H1 (cell line): Measurements from ENCODE around the gene ECPAS. TPM values are rescaled to one million over a fixed set of nuclear protein-coding genes. Genes with fewer than 3 reads are reported as not detected.

Experiments
- CTCF ChIA-PET: fragments of 300-600 bp; sonication (Branson Sonifier 250); formaldehyde crosslinking; loops from one replicate; lab custom pipeline; 2021; ENCODE audit not compliant: partially characterized antibody; lab: Charles Lee
- POLR2A ChIA-PET: fragments of 300-600 bp; sonication (Branson Sonifier 250); formaldehyde crosslinking; loops from one replicate; lab custom pipeline; 2021; ENCODE audit warnings: inconsistent platforms; ENCODE audit not compliant: partially characterized antibody; lab: Charles Lee
- DNase-seq, 2 experiments: peaks; one replicate each; pipeline versions ENCODE4 v3.0.0 to v3.0.0-alpha.2; 2010 to 2022; ENCODE audit warnings: low spot score in 2 of 2, low read depth in 1 of 2, mixed read lengths in 1 of 2
- FAIRE-seq: peaks from 2 replicates; lab custom pipeline; 2011; peaks lifted over from hg19 to GRCh38; lab: Jason Lieb, UNC
- H2AFZ ChIP-seq: 2 replicates; pipeline ENCODE4 v1.8.1; 2012; ENCODE audit warnings: low read length, inconsistent platforms
- H2AK5ac ChIP-seq: 2 replicates; pipeline ENCODE4 v1.6.1; 2013; ENCODE audit warnings: low read depth, low read length
- H2BK120ac ChIP-seq: replicated peaks from 2 replicates; pipeline ENCODE3; 2013; ENCODE audit warnings: low read depth, low read length, inconsistent platforms
- H2BK12ac ChIP-seq: 2 replicates; pipeline ENCODE4 v1.6.1; 2013; ENCODE audit warnings: low read depth, low read length
- H2BK15ac ChIP-seq: 2 replicates; pipeline ENCODE4 v1.6.1; 2013; ENCODE audit warnings: low read length
- H2BK20ac ChIP-seq: 2 replicates; pipeline ENCODE4 v1.6.1; 2013; ENCODE audit warnings: low read length
- H2BK5ac ChIP-seq: 2 replicates; pipeline ENCODE4 v1.6.1; 2013; ENCODE audit warnings: low read depth, low read length
- H3K14ac ChIP-seq: 2 replicates; pipeline ENCODE4 v1.6.1; 2013; ENCODE audit warnings: inconsistent platforms; ENCODE audit not compliant: insufficient read length
- H3K18ac ChIP-seq: 2 replicates; pipeline ENCODE4 v1.6.1; 2013; ENCODE audit warnings: low read length; ENCODE audit errors: extremely low read depth
- H3K23ac ChIP-seq: 2 replicates; pipeline ENCODE4 v1.6.1; 2013; ENCODE audit warnings: inconsistent platforms; ENCODE audit not compliant: insufficient read length
- H3K23me2 ChIP-seq: 2 replicates; pipeline ENCODE4 v1.6.1; 2013; ENCODE audit warnings: low read depth, low read length
- H3K27ac ChIP-seq: 2 replicates; pipeline ENCODE4 v1.6.1; 2011; ENCODE audit warnings: low read depth, low read length, inconsistent platforms
- H3K27me3 ChIP-seq, 4 experiments: replicated peaks in 1 of 4; 1 replicate in 1 of 4; 2 replicates in 3 of 4; pipeline versions ENCODE4 v1.6.1 to v1.8.1; 2011 to 2013; ENCODE audit warnings: low read length in 3 of 4, mild to moderate bottlenecking in 3 of 4, inconsistent platforms in 2 of 4, mixed read lengths in 2 of 4, moderate library complexity in 1 of 4; ENCODE audit not compliant: control insufficient read depth in 3 of 4, insufficient read depth in 3 of 4; ENCODE audit errors: extremely low read depth in 1 of 4
- H3K36me3 ChIP-seq, 4 experiments: 2 replicates each; pipeline versions ENCODE4 v1.6.1 to v1.8.1; 2011 to 2013; ENCODE audit warnings: mild to moderate bottlenecking in 4 of 4, low read length in 3 of 4, moderate library complexity in 2 of 4, control low read depth in 1 of 4, inconsistent platforms in 1 of 4; ENCODE audit not compliant: insufficient read depth in 4 of 4, control insufficient read depth in 2 of 4
- H3K4ac ChIP-seq: replicated peaks from 2 replicates; pipeline ENCODE3; 2013; ENCODE audit warnings: low read length, low read depth, mixed read lengths, inconsistent platforms; ENCODE audit not compliant: insufficient read length
- H3K4me1 ChIP-seq, 4 experiments: replicated peaks in 1 of 4; 1 replicate in 1 of 4; 2 replicates in 3 of 4; pipeline versions ENCODE4 v1.6.1 to v1.8.1; 2011 to 2013; ENCODE audit warnings: low read length in 3 of 4, inconsistent platforms in 2 of 4, mixed read lengths in 1 of 4; ENCODE audit not compliant: insufficient read depth in 4 of 4, control insufficient read depth in 3 of 4
- H3K4me2 ChIP-seq, 2 experiments: 2 replicates each; pipeline versions ENCODE4 v1.6.1 to v1.8.1; 2011 to 2013; ENCODE audit warnings: low read depth in 2 of 2, low read length in 2 of 2, control low read depth in 1 of 2, inconsistent platforms in 1 of 2, mild to moderate bottlenecking in 1 of 2; ENCODE audit not compliant: insufficient read depth in 1 of 2
- H3K4me3 ChIP-seq, 4 experiments: fragments of 200-600, 300-600 bp in 1 of 4; sonication (generic), shearing (Covaris generic), sonication (Bioruptor Twin) in 1 of 4; 2 replicates each; pipeline versions ENCODE4 v1.5.1 to v1.8.1; 2011 to 2016; ENCODE audit warnings: low read length in 4 of 4, low read depth in 3 of 4, control low read depth in 2 of 4, inconsistent platforms in 2 of 4, mild to moderate bottlenecking in 2 of 4, mixed read lengths in 1 of 4, moderate library complexity in 1 of 4; ENCODE audit not compliant: insufficient read depth in 2 of 4; ENCODE audit errors: extremely low read depth in 1 of 4
- H3K56ac ChIP-seq: replicated peaks from 2 replicates; pipeline ENCODE3; 2013; ENCODE audit warnings: low read depth, mild to moderate bottlenecking, mixed read lengths, low read length, inconsistent platforms; ENCODE audit not compliant: insufficient read length
- H3K79me1 ChIP-seq: 2 replicates; pipeline ENCODE4 v1.6.1; 2013; ENCODE audit warnings: low read depth, low read length, control low read depth
- H3K79me2 ChIP-seq, 2 experiments: 2 replicates each; pipeline versions ENCODE4 v1.6.1 to v1.8.1; 2012 to 2013; ENCODE audit warnings: low read length in 2 of 2, mild to moderate bottlenecking in 2 of 2, inconsistent platforms in 1 of 2; ENCODE audit not compliant: insufficient read depth in 2 of 2, control insufficient read depth in 1 of 2
- H3K9ac ChIP-seq, 4 experiments: replicated peaks in 1 of 4; 1 replicate in 1 of 4; 2 replicates in 3 of 4; pipeline versions ENCODE4 v1.6.1 to v1.8.1; 2011 to 2013; ENCODE audit warnings: low read depth in 3 of 4, low read length in 3 of 4, control low read depth in 2 of 4, mild to moderate bottlenecking in 2 of 4, moderate library complexity in 2 of 4, inconsistent platforms in 1 of 4; ENCODE audit errors: extremely low read depth in 1 of 4
- H3K9me3 ChIP-seq, 2 experiments: 2 replicates each; pipeline versions ENCODE4 v1.6.1 to v1.8.1; 2012 to 2013; ENCODE audit warnings: mild to moderate bottlenecking in 2 of 2, moderate library complexity in 2 of 2, control low read depth in 1 of 2, inconsistent platforms in 1 of 2, low read depth in 1 of 2, low read length in 1 of 2, mixed read lengths in 1 of 2; ENCODE audit not compliant: insufficient read depth in 2 of 2
- H4K20me1 ChIP-seq, 2 experiments: replicated peaks in 1 of 2; 2 replicates each; pipeline versions ENCODE3 to v1.8.1; 2011 to 2013; ENCODE audit warnings: inconsistent platforms in 2 of 2, low read length in 2 of 2, mild to moderate bottlenecking in 1 of 2; ENCODE audit not compliant: insufficient read depth in 2 of 2, control insufficient read depth in 1 of 2
- H4K5ac ChIP-seq: 2 replicates; pipeline ENCODE4 v1.6.1; 2013; ENCODE audit warnings: low read length, low read depth, mixed read lengths, inconsistent platforms; ENCODE audit not compliant: insufficient read length
- H4K8ac ChIP-seq: 2 replicates; pipeline ENCODE4 v1.8.0; 2013; ENCODE audit warnings: mild to moderate bottlenecking, moderate library complexity, low read length, inconsistent platforms; ENCODE audit not compliant: insufficient read depth; ENCODE audit errors: extremely low read depth
- H4K91ac ChIP-seq: replicated peaks from 2 replicates; pipeline ENCODE3; 2013; ENCODE audit warnings: low read length, mixed read lengths, inconsistent platforms; ENCODE audit not compliant: insufficient read length
- CREB1 ChIP-seq: IDR thresholded peaks from 2 replicates; pipeline ENCODE4 v1.6.1; 2012; ENCODE audit warnings: inconsistent platforms
- HDAC2 ChIP-seq, 2 experiments: fragments of 300-600 bp in 1 of 2; sonication (generic) in 1 of 2; IDR thresholded peaks; 2 replicates each; pipeline ENCODE4 v1.6.1; 2011 to 2012; ENCODE audit warnings: low read depth in 2 of 2, low read length in 2 of 2, mild to moderate bottlenecking in 2 of 2, moderate library complexity in 2 of 2, borderline replicate concordance in 1 of 2, inconsistent platforms in 1 of 2
- JUN ChIP-seq: IDR thresholded peaks from 2 replicates; pipeline ENCODE4 v1.6.1; 2011; ENCODE audit warnings: low read depth, mild to moderate bottlenecking, improper control_type of control experiment, low read length
- RXRA ChIP-seq: IDR thresholded peaks from 2 replicates; pipeline ENCODE4 v1.6.1; 2011; ENCODE audit warnings: low read depth, mild to moderate bottlenecking, low read length, moderate library complexity; ENCODE audit not compliant: insufficient read depth
- YY1 ChIP-seq: IDR thresholded peaks from 2 replicates; pipeline ENCODE4 v1.6.1; 2011; ENCODE audit warnings: low read depth, mild to moderate bottlenecking, low read length
- WGBS, 2 experiments: shearing (Covaris generic) in 1 of 2; methylation state at CpG; one replicate each; pipeline versions ENCODE4 v1.1.6 to v1.1.7; 2013 to 2015; ENCODE audit warnings: low lambda C conversion rate in 2 of 2, mixed read lengths in 2 of 2, inconsistent platforms in 1 of 2, low coverage in 1 of 2, missing lambda C conversion rate in 1 of 2; ENCODE audit not compliant: insufficient replicate concordance in 2 of 2, insufficient coverage in 1 of 2, insufficient read length in 1 of 2; ENCODE audit errors: extremely low coverage in 1 of 2, missing lambda C conversion rate in 1 of 2; 5-methylcytosine and 5-hydroxymethylcytosine counted together
- polyA plus RNA-seq, 7 experiments: library from polyadenylated mRNA; depleted of rRNA in 3 of 7; stranded (reverse) in 5 of 7; unstranded in 2 of 7; fragments of >200 nt in 5 of 7; fragments of 200-250 nt in 2 of 7; gene quantifications; 1 replicate in 5 of 7; 2 replicates in 1 of 7; 4 replicates in 1 of 7; pipeline versions ENCODE4 v1.2.1 to v1.2.3, GENCODE V29; 2011 to 2013; ENCODE audit warnings: missing spikeins in 2 of 7, mixed read lengths in 2 of 7
- total RNA-seq: library from RNA; stranded (reverse); fragmentation: NEBNext Ultra II Directional; extraction: Animal tissue kit (Norgen Biotek cat#: 25700); gene quantifications from 2 replicates; pipeline ENCODE4 v1.2.1, GENCODE V29; 2021
- TF ChIP-seq, protein P1 (sequence below): IDR thresholded peaks from 2 replicates; pipeline ENCODE4 v1.6.1; 2012; ENCODE audit warnings: inconsistent platforms

ECPAS gene
- total and polyA plus RNA-seq, 2 of the 8 experiments (the other 6 are each of a cell fraction or from before 2014, with no cell fraction given) = 20.9 to 131 TPM

DNA sequence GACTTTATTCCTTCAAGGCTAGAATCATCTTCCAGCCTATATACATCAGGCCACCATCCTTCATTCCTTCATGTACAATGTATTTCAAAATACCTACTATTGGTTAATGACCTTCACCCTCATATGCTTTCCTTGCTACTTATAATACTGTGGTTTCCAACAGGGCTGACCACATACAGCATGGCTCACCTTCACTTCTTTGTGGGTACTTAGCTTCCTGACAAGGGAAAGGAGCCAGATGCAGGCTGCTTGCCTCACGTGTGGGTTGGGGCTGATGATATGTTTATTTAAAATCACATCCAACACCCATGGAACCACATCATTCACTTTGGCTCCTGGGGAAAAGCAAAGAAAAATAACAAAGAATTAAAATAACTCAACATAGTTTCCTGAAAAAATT, 90.2 kb downstream of the ECPAS start:
- no peaks in the 10 kb centered on the region for H3K4me1 ChIP-seq
- H3K27me3 ChIP-seq = no peaks in the 10 kb centered on the region
- H2BK5ac ChIP-seq = no peak overlapping the region
- no peaks in the 10 kb centered on the region for H4K20me1 ChIP-seq
- no peak overlapping the region for H3K14ac ChIP-seq
- no peak overlapping the region for H3K56ac ChIP-seq
- no peak overlapping the region for H3K4me2 ChIP-seq
- no peak overlapping the region for H4K5ac ChIP-seq
- H4K8ac ChIP-seq = no peak overlapping the region
- H2BK12ac ChIP-seq = no peak overlapping the region
- no peak overlapping the region for H3K18ac ChIP-seq
- no peak overlapping the region for H4K91ac ChIP-seq
- DNase-seq = no peak
- ChIA-PET POLR2A (no interaction called here), CTCF (no interaction called here)
- no peak overlapping the region for H2BK20ac ChIP-seq
- H3K27ac ChIP-seq = no peak overlapping the region
- H3K79me1 ChIP-seq = no peaks in the 10 kb centered on the region
- H3K36me3 ChIP-seq = peaks cover 14 to 44% (median 34%) of the 10 kb centered on the region in 4 experiments; a peak in 7 of 8 replicates
- H3K9ac ChIP-seq = no peak overlapping the region
- no peak for TF ChIP-seq YY1
- TF ChIP-seq JUN = no peak
- TF ChIP-seq CREB1 = no peak
- no peak for TF ChIP-seq HDAC2 (IDR thresholded peaks at IDR 0.05; ENCODE audit: borderline replicate concordance in 1 of 2, low read depth in 2 of 2, low read length in 2 of 2)
- TF ChIP-seq, protein P1, sequence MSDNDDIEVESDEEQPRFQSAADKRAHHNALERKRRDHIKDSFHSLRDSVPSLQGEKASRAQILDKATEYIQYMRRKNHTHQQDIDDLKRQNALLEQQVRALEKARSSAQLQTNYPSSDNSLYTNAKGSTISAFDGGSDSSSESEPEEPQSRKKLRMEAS = no peak
- no peak for TF ChIP-seq RXRA
- no peak overlapping the region for H2BK15ac ChIP-seq
- no peak overlapping the region for H2AFZ ChIP-seq
- H3K79me2 ChIP-seq = 0 out of 4 replicates have a peak, but pooled peaks cover 0 to 6% of the 10 kb centered on the region in 2 experiments
- H3K9me3 ChIP-seq = no peaks in the 10 kb centered on the region
- no peak overlapping the region for H3K4me3 ChIP-seq
- WGBS, 2 experiments = 90% methylated on average over 1 of the region's 1 CpG; no CpG with 5 or more reads in 1 of the 2 experiments
- FAIRE-seq = no peak
- H2AK5ac ChIP-seq = no peak overlapping the region
- no peaks in the 10 kb centered on the region for H3K23me2 ChIP-seq
- no peak overlapping the region for H2BK120ac ChIP-seq
- H3K4ac ChIP-seq = no peak overlapping the region
- no peak overlapping the region for H3K23ac ChIP-seq
